ENCODE measurements around the gene CTSS.

GRCh38 chr1:150793221-150793620 lies 27.6 kb upstream of the CTSS start:
- TF ChIP-seq ZNF10 (tag by site-specific recombination; IDR thresholded peaks at IDR 0.05): no peak
- TF ChIP-seq ZNF394 (tag by site-specific recombination; IDR thresholded peaks at IDR 0.05; ENCODE audit: borderline replicate concordance): no peak
- no peak for TF ChIP-seq CTCF (tag by site-specific recombination; IDR thresholded peaks at IDR 0.05)
- no peak for TF ChIP-seq ZNF211 (tag by site-specific recombination; IDR thresholded peaks at IDR 0.05; ENCODE audit: low read depth)
- no peak for TF ChIP-seq YY1 (tag by site-specific recombination; IDR thresholded peaks at IDR 0.05)
- TF ChIP-seq ZNF366 (tag by site-specific recombination; conservative IDR thresholded peaks at IDR 0.05): no peak
- no peak for TF ChIP-seq ZNF707 (tag by site-specific recombination; IDR thresholded peaks at IDR 0.05)
- no peak for TF ChIP-seq REST (tag by site-specific recombination; IDR thresholded peaks at IDR 0.05)
- no peak for TF ChIP-seq ZBTB6 (tag by site-specific recombination; IDR thresholded peaks at IDR 0.05)

Data from HEK293 (cell line).